Breast epithelium (tissue), 4 donors: Measurements from ENCODE around the gene ACTR2. TPM values are rescaled to one million over a fixed set of nuclear protein-coding genes. Genes with fewer than 3 reads are reported as not detected.
"Not testable (repeated sequence)": the region's sequence is repeated elsewhere in the genome, so short reads cannot be mapped to it uniquely, and the experiment has no call there.

Experiments
- DNase-seq, 2 donors: peaks; one replicate each; pipeline ENCODE4 v3.0.0-alpha.2; 2019; ENCODE audit warnings: low spot score in 2 of 2
- H3K27ac ChIP-seq, 2 donors: fragments of 200-600 bp; sonication (generic) in 1 of 2; one replicate each; pipeline ENCODE4 v1.5.1; 2016 to 2019; ENCODE audit warnings: mild to moderate bottlenecking in 1 of 2
- H3K27me3 ChIP-seq, 2 donors: fragments of 200-600 bp; sonication (generic) in 1 of 2; one replicate each; pipeline versions ENCODE4 v1.5.1 to v1.6.0; 2017 to 2019; ENCODE audit warnings: control low read depth in 1 of 2, mild to moderate bottlenecking in 1 of 2
- H3K36me3 ChIP-seq: fragments of 200-600 bp; one replicate; pipeline ENCODE4 v1.5.1; 2019
- H3K4me1 ChIP-seq, 2 donors: fragments of 200-600 bp; sonication (generic); one replicate each; pipeline ENCODE4 v1.5.1; 2016 to 2019; ENCODE audit warnings: control low read depth in 1 of 2
- H3K4me3 ChIP-seq, 3 donors: fragments of 200-600 bp; sonication (generic); 1 replicate in 2 of 3; 2 replicates in 1 of 3; pipeline ENCODE4 v1.5.1; 2016 to 2019; ENCODE audit warnings: mild to moderate bottlenecking in 3 of 3, moderate library complexity in 2 of 3
- H3K9me3 ChIP-seq, 2 donors: fragments of 200-600 bp; sonication (generic) in 1 of 2; one replicate each; pipeline ENCODE4 v1.5.1; 2016 to 2019; ENCODE audit warnings: control low read depth in 1 of 2
- CTCF ChIP-seq, 3 donors: fragments of 450-650 bp; IDR thresholded peaks; one replicate each; pipeline ENCODE4 v1.5.1; 2016 to 2017; ENCODE audit warnings: antibody characterized with exemption in 3 of 3, mild to moderate bottlenecking in 3 of 3, moderate library complexity in 3 of 3
- POLR2A ChIP-seq: fragments of 450-650 bp; IDR thresholded peaks from one replicate; pipeline ENCODE4 v1.6.1; 2016; ENCODE audit warnings: antibody characterized with exemption, mild to moderate bottlenecking, moderate library complexity
- POLR2AphosphoS5 ChIP-seq, 3 donors: sonication (generic); formaldehyde crosslinking; IDR thresholded peaks; one replicate each; pipeline ENCODE4 v1.6.1; 2017; ENCODE audit warnings: antibody characterized with exemption in 3 of 3
- intact Hi-C: fragments of 100-400 bp; cut with DNase I; formaldehyde crosslinking; loops from one replicate; pipeline ENCODE4 v1.15.1; 2023; ENCODE audit warnings: low total_unique reads
- total RNA-seq, 3 donors: library from RNA; depleted of rRNA; stranded (reverse); fragments of >200 nt; gene quantifications; one replicate each; pipeline ENCODE4 v1.1.0, GENCODE V29; 2016

The ACTR2 gene
- total RNA-seq, 3 donors from 2014 or later, result 74.7 to 98.4 (median 75.1) TPM

- DNase-seq, result no peak
- peaks cover 5% of the 10 kb centered on the region for H3K36me3 ChIP-seq
- H3K27ac ChIP-seq, result no peak overlapping the region
- no peaks in the 10 kb centered on the region for H3K27me3 ChIP-seq
- H3K9me3 ChIP-seq, result no peaks in the 10 kb centered on the region
- no peak overlapping the region for H3K4me3 ChIP-seq
- H3K4me1 ChIP-seq, result no peaks in the 10 kb centered on the region
- intact Hi-C loops, result no loop called here
- TF ChIP-seq POLR2AphosphoS5 (IDR thresholded peaks at IDR 0.05) (no peak), POLR2A (no peak), CTCF (IDR thresholded peaks at IDR 0.05) (no peak)
Measured at GRCh38 chr2:65255356-65255755, 27.7 kb downstream of the ACTR2 start.

- H3K9me3 ChIP-seq, result no peaks in the 10 kb centered on the region
Measured at GRCh38 chr2:65256054-65256453, 28.4 kb downstream of the ACTR2 start.

GRCh38 chr2:65257866-65258265, 30.2 kb downstream of the ACTR2 start:
- intact Hi-C loops, H3K27me3 ChIP-seq, H3K4me3 ChIP-seq, DNase-seq, H3K36me3 ChIP-seq, H3K27ac ChIP-seq, H3K4me1 ChIP-seq, H3K9me3 ChIP-seq: not testable (repeated sequence)

More at GRCh38 chr2:65256054-65256453, 28.4 kb downstream of the ACTR2 start:
- H3K4me1 ChIP-seq, result no peaks in the 10 kb centered on the region
- peaks cover 5% of the 10 kb centered on the region for H3K36me3 ChIP-seq
- no peak overlapping the region for H3K4me3 ChIP-seq
- no peak for DNase-seq
- intact Hi-C loops, result no loop called here
- no peak overlapping the region for H3K27ac ChIP-seq
- no peaks in the 10 kb centered on the region for H3K27me3 ChIP-seq
- TF ChIP-seq CTCF (IDR thresholded peaks at IDR 0.05) (no peak), POLR2AphosphoS5 (IDR thresholded peaks at IDR 0.05) (no peak), POLR2A (no peak)

- Histone ChIP-seq H3K27me3 (no peaks in the 10 kb centered on the region), H3K36me3 (no peaks in the 10 kb centered on the region), H3K9me3 (no peaks in the 10 kb centered on the region), H3K4me3 (no peak overlapping the region), H3K4me1 (no peaks in the 10 kb centered on the region), H3K27ac (no peak overlapping the region)
- TF ChIP-seq POLR2A (no peak), CTCF (IDR thresholded peaks at IDR 0.05) (no peak), POLR2AphosphoS5 (IDR thresholded peaks at IDR 0.05) (no peak)
- intact Hi-C loops, result no loop called here
- no peak for DNase-seq
Measured at GRCh38 chr2:65261676-65262075, 34.0 kb downstream of the ACTR2 start.

- TF ChIP-seq POLR2AphosphoS5 (IDR thresholded peaks at IDR 0.05) (no peak), POLR2A (no peak), CTCF (IDR thresholded peaks at IDR 0.05) (no peak)
- no peak for DNase-seq
- H3K9me3 ChIP-seq, result no peaks in the 10 kb centered on the region
- H3K27ac ChIP-seq, result no peak overlapping the region
- intact Hi-C loops, result no loop called here
- H3K27me3 ChIP-seq, result no peaks in the 10 kb centered on the region
- H3K36me3 ChIP-seq, result no peaks in the 10 kb centered on the region
- no peaks in the 10 kb centered on the region for H3K4me1 ChIP-seq
- no peak overlapping the region for H3K4me3 ChIP-seq
Measured at GRCh38 chr2:65263262-65263661, 35.6 kb downstream of the ACTR2 start.

- H3K27me3 ChIP-seq, result no peaks in the 10 kb centered on the region
- H3K4me1 ChIP-seq, result no peaks in the 10 kb centered on the region
- H3K36me3 ChIP-seq, result no peaks in the 10 kb centered on the region
- no peak overlapping the region for H3K4me3 ChIP-seq
- intact Hi-C loops, result no loop called here
- no peak overlapping the region for H3K27ac ChIP-seq
- no peak for TF ChIP-seq POLR2A
- no peak for TF ChIP-seq POLR2AphosphoS5 (IDR thresholded peaks at IDR 0.05)
- no peak for TF ChIP-seq CTCF (IDR thresholded peaks at IDR 0.05)
- no peak for DNase-seq
- no peaks in the 10 kb centered on the region for H3K9me3 ChIP-seq
Measured at GRCh38 chr2:65263986-65264385, 36.4 kb downstream of the ACTR2 start.
